ENCODE measurements around the gene LOXL1.

Gene LOXL1

DNA sequence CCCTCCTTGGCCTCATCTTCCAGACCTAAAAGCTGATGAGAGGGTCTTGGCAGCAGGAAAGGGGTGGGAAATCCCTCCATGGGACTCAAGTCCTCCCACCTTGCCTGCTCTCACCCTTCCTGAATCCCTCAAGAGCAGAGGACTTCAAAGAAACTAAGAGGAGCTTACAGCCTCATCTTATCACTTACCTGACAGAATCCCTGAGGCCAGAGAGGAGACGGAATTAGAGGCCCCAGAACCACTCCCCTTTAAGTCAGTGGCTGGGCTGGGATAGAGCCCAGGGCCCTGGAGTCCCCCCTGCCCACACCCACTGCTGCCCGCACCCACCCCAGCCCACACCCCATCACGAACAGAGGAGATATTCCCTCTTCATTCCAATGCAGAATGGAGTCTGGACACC, 15.2 kb downstream of the LOXL1 start:
- DNase-seq, result no peak

DNA sequence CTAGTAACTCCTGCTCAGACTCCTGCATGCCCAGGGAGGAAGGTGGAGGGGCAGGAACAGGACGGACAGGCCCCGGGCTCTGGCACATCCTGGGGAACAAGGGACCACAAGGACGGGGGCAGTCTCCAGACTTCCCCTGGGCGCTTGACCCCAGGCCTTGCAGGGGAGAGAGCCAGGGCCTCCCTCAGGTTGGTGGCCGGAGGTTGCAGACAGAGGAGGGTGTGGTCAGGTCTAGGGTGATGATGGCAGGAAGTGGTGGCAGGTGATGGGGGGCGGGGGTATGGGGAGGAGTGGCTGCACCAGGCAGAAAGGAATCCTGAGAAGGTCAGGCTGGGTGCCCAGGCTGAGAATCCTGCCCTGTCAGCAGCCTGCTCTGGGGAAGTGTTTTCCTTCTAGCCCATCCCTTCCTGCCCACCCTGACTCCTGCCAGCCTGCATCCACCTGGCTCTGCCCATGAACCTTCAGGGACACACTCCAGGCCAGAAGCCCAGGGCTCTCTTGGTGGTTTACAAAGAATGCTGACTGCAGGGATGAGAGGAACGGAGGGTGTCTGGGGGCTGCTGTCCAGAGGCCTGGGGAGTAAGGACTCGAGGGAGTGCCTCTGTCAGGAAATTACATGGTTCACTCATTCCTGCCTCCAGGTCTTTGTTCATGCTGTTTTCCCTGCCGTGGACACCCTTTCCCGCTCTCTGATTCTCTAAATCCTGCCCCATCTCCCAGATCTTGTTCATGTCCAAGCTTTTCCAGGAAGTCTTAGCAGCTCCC, 15.8 kb downstream of the LOXL1 start:
- DNase-seq, result no peak

GRCh38 chr15:73942751-73943270, 16.5 kb downstream of the LOXL1 start:
- no peak for DNase-seq

- no peak for DNase-seq
Measured at GRCh38 chr15:73944161-73945129, 18.2 kb downstream of the LOXL1 start.

GRCh38 chr15:73945130-73945508, 18.9 kb downstream of the LOXL1 start:
- DNase-seq, result no peak

DNA sequence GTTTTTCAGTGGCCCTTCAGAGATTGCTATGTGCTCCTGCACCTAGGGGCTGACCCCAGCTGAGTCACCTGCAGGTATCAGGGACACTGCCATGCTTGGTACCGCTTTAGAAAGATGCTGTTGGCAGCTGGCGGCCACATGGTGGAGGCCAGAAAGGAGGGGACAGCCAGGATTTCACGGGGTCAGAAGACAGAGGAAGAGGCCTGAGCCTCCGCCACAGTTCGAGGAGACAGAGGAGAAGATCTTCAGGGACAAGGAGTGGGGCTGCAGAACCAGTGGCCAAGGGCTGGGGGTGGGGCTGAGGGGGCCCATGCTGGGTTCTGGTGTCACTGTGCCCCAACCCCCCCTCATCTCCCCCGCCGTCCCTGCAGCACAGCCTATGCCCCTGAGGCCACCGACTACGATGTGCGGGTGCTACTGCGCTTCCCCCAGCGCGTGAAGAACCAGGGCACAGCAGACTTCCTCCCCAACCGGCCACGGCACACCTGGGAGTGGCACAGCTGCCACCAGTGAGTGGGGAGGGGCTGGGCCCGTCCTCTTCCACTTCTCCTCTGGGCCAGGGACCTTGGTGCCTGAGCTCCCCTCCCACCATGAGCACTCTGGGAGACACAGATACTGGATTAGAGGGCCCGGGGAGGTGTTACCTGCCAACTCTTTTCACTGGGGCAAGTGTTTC, 19.9 kb downstream of the LOXL1 start:
- no peak for DNase-seq

GRCh38 chr15:73946795-73947370, 20.6 kb downstream of the LOXL1 start:
- DNase-seq, result no peak

- DNase-seq, result no peak
Measured at GRCh38 chr15:73947651-73948050, 21.4 kb downstream of the LOXL1 start.

GRCh38 chr15:73948396-73948795, 22.1 kb downstream of the LOXL1 start:
- DNase-seq, result no peak

DNA sequence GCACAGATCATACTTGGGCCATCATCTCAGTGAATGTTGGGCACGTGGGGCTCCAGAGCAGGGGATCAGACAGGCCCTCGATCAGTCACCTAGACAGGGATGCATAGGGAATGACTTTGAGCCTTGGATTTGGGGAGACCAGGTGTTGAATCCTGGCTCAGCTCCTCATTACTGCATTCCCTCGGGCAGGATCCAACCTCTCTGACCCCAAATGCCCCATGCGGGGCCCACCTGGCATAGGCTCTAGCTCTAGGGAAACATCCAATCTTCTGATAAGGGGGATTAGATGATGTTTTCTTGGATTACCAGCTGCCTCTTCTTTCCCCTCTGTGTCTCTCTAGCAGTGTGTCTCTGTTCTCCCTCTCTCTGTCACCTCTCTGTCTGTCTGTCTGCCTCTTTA, 22.7 kb downstream of the LOXL1 start:
- no peak for DNase-seq

- no peak for DNase-seq
Measured at GRCh38 chr15:73949496-73949895, 23.2 kb downstream of the LOXL1 start.

DNA sequence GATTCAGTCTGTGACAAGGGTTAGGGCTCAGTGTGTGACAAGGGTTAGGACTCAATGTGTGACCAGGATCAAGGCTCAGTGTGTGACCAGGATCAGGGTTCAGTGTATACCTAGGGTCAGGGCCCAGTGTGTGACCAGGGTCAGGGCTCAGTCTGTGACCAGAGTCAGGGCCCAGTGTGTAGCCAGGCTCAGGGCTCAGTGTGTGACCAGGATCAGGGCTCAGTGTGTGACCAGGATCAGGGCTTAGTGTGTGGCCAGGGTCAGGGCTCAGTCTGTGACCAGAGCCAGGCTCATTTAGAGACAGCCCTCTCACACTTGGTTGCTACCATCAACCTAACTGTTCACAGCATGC, 24.2 kb downstream of the LOXL1 start:
- DNase-seq, result no peak

- peak; percentile 60 to 75 for DNase-seq
Measured at GRCh38 chr15:73950831-73951561, 24.7 kb downstream of the LOXL1 start.

- DNase-seq, result no peak
Measured at GRCh38 chr15:73951601-73952000, 25.3 kb downstream of the LOXL1 start.

DNA sequence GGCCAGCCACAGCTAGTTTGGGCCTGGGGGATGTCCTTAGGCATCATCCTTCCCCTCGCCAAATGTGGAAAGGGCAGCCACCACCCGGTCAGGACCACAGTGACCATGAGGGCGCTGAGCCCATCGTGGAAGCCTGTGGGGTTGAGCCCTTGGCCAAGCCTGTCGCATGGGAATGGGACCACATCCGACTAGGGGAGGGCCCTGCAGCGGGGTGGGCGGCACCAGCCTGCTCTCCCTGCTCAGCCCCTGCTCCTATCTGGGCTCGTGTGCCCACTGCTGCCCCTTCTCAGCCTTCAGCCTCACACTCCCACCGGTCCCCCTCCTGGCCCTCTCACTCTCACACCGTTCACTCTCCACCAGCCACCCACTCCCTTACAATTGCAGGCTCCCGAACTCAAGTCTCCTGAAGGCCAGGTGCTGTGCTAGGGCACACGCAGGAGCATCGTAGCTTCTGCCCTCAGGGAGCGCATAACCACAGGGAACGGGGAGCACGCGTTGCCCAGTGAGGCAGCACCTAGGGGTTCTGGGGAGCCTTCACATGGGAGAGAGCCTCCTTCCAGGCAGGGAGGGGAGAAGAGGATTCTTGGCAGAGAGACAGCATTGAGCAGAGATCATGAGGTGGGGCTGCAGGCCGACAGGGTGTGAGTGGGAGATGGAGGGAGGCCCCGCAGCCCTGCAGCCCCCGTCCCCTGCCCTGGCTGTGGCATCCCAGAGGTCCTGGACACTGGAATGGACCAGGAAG, 26.1 kb downstream of the LOXL1 start:
- DNase-seq, result no peak

DNA sequence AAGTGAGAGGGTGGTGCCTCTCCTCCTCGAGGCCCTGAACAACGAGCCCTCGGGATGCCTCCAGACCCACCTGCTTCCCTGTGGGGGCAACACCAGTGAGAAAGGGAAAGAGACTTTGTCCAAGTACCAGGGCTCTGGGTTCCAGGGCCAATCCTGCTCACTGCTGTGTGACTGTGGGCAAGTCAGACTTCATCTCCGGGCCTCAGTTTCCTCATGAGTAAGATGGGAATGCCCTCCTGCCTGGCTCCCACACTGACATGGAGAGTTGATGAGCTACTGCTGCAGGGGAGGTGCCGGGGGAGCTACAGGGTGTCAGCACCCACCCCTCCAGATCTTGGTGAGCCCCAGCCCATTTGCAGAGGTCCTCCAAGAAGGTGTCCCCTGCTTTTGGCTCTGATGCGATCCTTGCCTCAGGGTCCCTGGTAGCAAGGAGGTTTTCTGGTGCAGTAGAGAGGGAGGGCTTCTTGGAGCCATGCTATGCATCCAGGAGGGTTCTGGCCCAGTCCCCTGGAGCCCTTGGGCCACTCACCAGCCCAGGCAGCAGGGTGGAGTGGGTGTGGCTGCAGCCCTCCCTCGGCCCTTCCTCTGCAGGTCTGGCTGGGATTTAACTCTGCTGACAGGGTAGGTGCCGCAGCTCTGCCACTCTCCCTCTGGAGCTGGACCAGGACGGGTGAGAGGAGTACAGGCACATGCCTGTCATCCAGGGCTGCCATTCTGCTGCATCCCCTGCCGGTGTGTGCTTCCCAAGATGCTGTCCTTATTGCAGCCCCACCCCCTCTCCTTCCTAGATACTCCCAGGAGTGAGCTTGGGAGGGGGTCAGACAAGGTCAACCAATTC, 26.9 kb downstream of the LOXL1 start:
- no peak for DNase-seq

DNA sequence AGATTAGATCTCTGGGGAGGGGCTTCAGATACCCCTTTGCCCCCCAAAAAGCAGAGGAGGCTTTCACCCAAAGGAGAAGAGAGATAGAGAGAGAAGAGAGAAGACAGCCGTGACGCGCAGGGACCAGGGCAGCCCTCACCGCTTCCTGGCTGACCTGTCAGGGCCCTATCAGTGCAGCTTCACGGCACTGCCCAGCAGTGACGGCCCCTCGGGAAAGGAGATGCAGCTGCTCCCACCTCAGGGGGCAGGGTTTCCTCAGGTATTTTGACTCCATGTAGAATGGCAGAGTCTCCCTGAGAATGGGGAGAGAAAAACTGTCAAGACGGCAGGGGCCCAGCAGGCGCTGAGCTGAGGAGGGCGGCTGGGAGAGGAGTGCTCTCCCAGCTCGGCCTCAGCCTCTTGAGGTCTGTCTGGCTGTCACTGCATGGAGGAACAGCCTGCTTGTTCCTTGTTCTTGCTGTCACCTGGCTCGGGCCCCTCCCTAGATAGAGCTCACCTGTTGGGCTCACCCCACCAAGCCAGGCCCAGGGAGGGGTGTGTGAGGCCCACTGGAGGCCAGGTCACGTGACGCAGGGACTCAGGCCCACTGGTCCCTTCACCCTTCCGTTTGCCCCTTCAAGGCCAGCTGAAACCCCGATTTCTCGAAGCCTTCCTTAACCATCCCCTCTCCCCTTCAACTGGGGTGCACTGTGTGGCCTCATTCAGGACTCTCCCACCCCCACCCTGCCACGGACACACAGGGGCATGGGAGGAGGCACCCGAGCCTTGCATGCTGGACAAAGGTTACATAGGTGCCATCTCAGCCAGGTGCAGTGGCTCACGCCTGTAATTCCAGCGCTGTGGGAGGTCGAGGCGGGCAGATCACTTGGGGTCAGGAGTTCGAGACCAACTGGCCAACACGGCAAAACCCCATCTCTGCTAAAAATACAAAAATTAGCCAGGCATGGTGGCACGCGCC, 28.2 kb downstream of the LOXL1 start:
- no peak for DNase-seq

- no peak for DNase-seq
Measured at GRCh38 chr15:73955326-73955725, 29.1 kb downstream of the LOXL1 start.

Data from activated CD4-positive, alpha-beta T cell treated with anti-CD3 and anti-CD28 coated beads for 4 hours (primary cell).